Epithelial cell of esophagus (primary cell): ENCODE results near the gene UMPS.
"Not testable (repeated sequence)": the region's sequence is repeated elsewhere in the genome, so short reads cannot be mapped to it uniquely, and the experiment has no call there.

ENCODE experiments used
- DNase-seq: peaks from one replicate; pipeline ENCODE4 v3.0.0; 2010; ENCODE audit warnings: low read depth
- H3K4me3 ChIP-seq: 2 replicates; pipeline ENCODE4 v1.5.1; 2011; ENCODE audit warnings: mild to moderate bottlenecking, low read length, control low read depth
- CTCF ChIP-seq: IDR thresholded peaks from 2 replicates; pipeline ENCODE4 v1.5.1; 2011; ENCODE audit warnings: low read depth, mild to moderate bottlenecking, low read length, control low read depth, inconsistent platforms; ENCODE audit not compliant: insufficient read depth; ENCODE audit errors: missing control alignments

UMPS gene

DNA sequence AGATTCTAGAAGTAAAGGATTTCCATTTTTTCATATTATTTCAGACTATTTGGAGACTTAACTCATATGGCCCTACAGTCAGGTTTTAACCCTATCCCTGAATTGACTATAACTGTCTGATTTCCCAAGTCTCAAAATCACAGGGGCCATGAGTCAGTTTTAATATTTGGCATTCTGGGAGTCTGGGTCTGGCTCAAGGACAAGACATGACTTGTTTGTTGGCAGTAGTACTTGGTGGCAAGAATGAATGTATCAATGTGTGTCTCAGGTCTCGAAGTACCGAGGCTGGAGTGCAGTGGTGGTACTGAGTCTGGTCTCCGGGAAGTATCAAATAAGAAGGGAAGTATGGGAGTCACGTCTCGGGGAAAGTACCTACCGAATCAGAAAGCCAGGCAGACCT is 10.8 kb downstream of the UMPS start:
- TF ChIP-seq CTCF: no peak
- peak; percentile 90 for DNase-seq

DNA sequence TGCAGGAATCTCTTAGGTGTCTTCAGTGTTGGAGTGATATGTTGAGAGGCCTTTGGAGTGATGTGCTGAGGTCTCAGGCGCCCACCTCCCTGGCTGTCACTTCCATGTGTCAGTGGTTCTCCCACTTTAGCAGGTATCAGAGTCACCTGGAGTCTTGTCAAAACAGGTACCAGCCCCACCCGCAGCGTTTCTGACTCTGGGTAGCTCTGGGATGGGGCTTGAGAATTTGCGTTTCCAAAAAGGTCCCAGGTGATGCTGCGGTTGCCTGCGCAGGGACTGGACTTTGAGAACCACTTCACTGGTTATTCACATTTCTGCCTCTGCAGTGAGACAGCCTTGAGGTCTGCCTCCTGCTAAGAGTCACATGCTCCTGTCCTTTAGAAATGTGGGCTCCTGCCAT is 15.5 kb downstream of the UMPS start:
- TF ChIP-seq CTCF: no peak
- H3K4me3 ChIP-seq: no peak overlapping the region
- DNase-seq: no peak

More for the DNA sequence above, 10.8 kb downstream of the UMPS start:
- H3K4me3 ChIP-seq: no peak overlapping the region

DNA sequence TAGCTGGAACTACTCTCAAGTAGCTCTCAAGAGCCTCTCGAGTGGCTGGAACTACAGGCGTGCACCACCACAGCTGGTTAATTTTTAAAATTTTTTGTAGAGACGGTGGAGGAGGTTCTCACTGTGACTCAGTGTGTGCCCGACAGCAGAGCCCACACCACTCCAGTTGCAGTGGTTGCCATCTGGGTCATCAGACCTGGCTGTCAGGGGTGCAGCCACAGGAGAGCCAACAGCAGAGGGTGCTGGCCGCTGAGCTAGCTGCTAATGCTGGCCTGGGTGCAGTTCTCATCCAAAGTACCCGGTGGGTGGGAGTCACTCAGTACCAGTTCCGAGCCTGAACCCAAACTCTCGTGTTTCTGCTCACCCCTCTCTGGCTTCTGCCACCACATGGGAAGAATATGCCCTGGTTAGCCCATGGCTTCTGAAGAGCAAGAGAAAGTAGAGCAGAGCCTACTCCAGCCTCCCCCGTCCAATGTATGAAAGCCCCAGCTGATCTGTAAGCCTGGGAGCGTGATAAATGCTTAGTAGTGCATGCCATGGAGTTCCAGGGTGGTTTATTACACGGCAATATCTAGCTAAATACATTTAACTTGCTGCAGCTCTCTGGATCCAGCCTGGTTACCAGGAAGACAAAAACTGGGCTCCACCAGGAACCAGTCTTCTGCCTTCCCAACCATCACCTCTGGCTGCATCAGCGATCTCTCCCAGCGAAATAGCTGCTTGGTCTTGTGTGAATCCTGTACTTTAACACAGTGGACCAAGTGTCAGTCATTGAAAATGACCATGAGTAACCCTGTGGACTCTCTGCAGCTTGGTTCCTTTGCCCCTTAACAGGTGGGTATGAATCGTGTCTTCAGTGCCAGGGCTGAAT is 17.1 kb downstream of the UMPS start:
- TF ChIP-seq CTCF: no peak
- no peak overlapping the region for H3K4me3 ChIP-seq
- DNase-seq: no peak

DNA sequence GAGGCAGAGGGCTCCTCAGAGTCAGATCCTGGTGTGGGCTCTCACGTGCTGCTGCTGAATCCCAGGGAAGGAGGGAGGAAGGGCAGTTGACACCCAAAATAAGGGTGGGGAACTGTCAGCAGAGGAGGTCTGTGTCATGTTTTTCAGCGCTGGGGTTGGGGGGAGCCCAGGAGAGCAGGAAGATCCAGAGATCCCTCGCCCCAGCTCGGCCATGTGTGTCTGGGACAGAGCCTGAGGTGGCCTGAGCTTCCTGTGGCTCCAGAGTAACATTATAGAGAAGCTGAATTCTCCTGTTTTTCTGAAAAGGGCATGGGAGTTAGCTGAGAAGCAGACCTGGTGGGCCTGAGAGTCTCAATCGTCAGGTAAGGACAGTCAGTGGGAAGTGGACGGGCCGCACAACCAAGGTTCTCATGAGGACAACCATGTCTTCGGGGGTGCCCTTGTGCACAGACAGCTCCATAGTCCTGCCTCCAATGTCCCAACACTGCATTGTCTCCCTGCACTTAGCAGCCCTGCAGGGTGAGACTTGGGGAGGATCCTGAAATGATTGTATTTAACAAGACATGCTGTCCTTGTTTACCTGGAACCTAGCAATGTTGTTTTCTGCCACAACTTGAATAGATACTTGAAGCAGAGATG is 18.4 kb downstream of the UMPS start:
- DNase-seq: no peak
- TF ChIP-seq CTCF: no peak
- H3K4me3 ChIP-seq: no peak overlapping the region

DNA sequence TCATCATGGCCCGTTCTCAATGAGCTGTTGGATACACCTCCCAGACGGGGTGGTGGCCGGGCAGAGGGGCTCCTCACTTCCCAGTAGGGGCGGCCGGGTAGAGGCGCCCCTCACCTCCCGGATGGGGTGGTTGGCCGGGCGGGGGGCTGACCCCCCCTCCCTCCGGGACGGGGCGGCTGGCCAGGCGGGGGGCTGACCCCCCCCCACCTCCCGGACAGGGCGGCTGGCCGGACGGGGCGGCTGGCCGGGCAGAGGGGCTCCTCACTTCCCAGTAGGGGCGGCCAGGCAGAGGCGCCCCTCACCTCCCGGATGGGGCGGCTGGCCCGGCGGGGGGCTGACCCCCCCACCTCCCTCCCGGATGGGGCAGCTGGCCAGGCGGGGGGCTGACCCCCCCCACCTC is 19.6 kb downstream of the UMPS start:
- not testable (repeated sequence) for DNase-seq

GRCh38 chr3:124751501-124751900 is 21.2 kb downstream of the UMPS start:
- no peak for TF ChIP-seq CTCF
- H3K4me3 ChIP-seq: no peak overlapping the region
- DNase-seq: no peak

More for the DNA sequence above, 19.6 kb downstream of the UMPS start:
- not testable (repeated sequence) for H3K4me3 ChIP-seq

GRCh38 chr3:124752051-124752450 is 21.8 kb downstream of the UMPS start:
- H3K4me3 ChIP-seq: no peak overlapping the region
- TF ChIP-seq CTCF: no peak
- DNase-seq: no peak

- DNase-seq, H3K4me3 ChIP-seq: not testable (repeated sequence)
Observed at GRCh38 chr3:124757926-124758325, 27.7 kb downstream of the UMPS start.
